HUDEP-2 (cell line): ENCODE data around the gene ITPA.
"Not testable (repeated sequence)": the region's sequence is repeated elsewhere in the genome, so short reads cannot be mapped to it uniquely, and the experiment has no call there.

Source experiments
- DNase-seq, 76 experiments: peaks; one replicate each; lab custom pipeline; 2025; ENCODE audit not compliant: unreplicated experiment in 76 of 76; lab: John Stamatoyannopoulos, UW

ITPA gene

DNA sequence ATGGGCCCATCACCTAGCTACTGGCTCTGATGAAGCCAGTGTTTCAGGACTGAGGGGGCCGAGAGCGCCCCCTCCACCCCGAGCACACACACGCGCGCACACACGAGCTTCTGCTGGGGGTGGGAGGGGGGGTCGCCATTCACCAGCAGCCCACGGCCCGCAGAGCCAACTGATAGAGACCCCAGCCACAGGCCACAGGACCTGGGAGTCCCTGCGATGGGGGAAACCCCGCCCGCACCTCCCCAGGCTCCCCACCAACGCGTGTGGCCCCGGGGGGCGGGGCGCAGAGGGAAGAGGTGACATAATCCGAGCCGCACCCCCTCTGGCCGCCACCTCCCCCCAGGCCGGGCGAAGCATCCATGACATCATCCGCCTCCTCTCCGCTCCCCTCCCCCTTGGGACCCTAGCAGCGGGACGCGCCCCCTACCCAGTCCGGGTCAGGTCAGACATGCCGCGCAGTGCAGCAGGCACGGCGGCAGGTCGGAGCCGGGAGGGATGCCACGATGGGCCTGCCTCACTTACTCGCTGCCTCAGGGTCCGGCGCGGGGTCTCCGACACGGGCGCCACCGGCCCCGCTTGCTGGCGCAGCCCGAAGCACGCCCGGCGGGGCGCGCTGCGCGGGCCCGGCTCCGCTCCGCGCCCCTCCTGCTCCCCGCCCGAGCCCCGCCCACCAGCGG is 36.2 kb upstream of the ITPA start, which contains the start of gene LZTS3:
TSS of gene LZTS3 (minus strand) at position 617 of the 677 bp plus-strand sequence. CDS start 6,386 bp downstream, outside the sequence.
- peak in 46 of 76 experiments; percentile 10 to 76 (median 37) for DNase-seq

DNA sequence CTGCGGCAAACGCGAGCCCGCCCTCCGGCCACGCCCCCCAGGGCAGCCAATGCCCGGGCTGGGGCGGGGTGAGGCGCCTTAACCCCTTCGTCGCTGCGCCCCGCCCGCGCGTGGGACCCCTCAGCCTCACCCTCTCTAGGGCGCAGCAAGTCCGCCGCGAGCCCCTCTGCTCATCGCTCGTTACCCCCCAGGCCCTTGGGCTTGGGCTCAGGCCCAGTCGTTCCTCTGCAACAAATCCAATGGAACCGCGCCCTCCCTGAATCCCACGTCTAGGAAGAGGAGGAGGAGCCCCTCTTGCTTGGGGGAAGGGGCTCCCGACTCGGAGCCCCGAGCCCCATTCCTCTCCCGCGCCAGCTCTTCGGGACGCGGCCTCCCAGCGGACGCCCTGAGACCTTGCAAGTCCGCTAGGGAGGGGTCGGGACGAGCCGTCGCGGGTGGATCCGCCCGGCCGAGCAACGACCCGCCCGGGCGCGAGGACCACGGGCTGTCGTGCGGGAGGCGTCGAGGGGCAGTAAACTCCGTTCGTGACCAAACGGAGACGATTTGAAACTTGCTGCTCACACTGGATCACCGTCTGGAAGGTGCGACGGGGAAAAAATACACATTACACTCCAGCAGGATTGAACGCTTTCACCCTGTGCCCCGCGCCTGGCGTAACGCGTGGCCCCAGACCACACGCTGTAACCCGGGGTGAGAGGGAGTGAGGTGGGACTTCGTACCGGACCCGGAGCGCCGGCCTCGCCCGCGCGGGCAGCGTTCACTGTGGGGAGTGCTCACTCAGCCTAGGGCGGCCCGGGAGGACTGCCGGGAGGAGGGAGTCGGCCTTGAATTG is 35.5 kb upstream of the ITPA start:
- DNase-seq, result peak in 69 of 76 experiments; percentile 14 to 92 (median 74)

DNA sequence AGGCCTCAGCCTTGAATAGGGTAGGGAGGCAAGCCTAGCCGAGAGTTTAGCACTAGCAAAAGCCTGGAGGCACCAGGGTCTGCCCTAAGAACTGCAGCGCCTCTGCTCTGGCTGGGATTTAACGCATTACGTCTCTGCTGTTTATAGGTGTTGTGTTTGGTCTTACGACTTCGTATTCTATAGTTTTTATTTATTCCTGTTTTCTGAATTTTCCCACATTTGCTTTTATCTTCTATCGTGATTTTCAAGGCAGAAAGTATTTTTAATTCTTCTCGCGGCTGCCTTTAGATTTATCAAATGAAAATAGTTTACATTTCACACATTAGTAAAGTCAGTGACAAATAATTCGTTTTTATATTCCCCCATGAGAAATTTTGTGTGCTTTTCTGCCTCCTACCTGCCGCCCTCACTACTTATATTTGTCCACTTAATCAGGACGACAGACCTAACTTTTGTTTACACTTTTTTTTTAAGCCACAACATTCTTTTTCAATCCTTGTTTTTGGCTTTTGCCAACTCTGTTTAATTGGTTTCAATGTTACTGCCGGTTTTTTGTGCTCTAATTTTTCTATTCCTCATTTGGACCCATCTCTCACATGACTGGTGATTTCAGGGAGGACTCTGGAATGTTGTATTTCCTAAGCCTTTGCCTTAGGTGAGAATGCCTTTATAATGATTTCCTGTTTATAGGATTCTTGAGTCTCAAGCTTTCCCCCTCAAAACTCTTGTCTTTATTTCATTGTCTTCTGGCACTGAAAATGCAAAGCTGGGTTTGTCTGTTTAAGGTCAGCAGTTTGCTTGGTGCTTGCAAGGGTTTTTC is 34.6 kb upstream of the ITPA start:
- DNase-seq, result peak in 9 of 76 experiments; percentile 13 to 52 (median 34)

DNA sequence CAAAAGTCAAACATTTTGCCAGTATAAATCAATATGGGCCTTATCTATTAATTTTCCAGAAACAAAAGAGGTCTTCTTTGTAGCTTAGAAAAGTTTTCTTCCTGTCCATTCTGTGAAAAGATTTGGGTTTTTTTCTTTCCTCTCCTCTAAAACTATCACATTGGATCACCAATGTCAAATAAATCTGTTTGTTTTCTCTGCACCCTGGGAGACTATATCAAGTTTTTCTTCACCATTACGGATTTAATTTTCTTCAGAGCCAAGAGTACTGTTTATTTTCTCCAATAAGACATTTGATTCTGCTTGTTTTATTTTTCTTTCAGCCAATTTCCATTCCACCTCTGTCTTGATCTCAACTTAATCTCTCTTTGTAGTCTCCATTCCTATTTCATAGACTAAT is 34.0 kb upstream of the ITPA start:
- no peak for DNase-seq

DNA sequence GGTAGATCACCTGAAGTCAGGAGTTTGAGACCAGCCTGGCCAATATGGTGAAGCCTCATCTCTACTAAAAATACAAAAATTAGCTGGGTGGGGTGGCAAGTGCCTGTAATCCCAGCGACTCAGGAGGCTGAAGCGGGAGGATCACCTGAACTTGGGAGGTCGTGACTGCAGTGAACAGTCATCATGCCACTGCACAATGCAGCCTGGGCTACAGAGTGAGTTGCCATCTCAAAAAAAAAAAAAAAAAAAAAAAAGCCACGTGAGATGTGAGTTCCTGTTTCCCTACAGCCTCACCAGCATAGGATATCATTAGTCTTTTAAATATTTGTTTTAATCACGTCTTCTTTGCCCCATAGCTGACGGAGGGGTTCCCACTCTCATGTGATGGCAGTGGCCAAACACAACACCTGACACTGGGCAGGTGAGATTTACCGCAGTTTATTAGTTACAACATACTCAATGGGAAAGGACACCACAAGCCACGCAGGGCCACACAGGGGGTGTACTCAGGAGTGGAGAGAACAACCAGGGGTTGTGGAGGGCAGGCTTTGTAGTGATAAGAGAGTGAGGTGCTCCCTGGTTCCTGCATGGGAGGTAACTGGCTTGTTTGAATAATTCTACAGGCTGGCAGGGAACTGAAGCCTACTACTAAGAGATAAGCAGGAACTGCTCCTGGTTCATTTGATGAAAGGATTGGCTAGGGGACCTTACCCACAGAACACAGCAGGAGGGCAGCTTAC is 31.4 kb upstream of the ITPA start:
- peak in 30 of 76 experiments; percentile 1 to 64 (median 24) for DNase-seq

DNA sequence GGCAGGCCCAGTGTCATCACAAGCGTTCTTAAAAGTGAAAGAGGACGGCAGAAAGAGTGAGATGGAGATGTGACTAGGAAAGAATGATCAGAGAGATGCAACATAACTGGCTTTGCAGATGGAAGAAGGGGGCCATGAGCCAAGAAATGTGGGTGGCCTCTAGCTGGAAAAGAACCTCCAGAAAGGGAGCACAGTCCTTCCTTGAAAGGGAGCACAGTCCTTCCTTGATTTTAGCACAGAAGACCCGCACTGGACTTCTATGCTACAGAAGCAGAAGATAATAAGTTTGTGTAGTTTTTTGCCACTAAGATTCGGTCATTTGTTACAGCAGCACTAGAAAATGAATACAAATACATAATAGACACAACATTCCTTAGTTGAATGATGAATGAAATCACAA is 29.0 kb upstream of the ITPA start:
- DNase-seq, result no peak

DNA sequence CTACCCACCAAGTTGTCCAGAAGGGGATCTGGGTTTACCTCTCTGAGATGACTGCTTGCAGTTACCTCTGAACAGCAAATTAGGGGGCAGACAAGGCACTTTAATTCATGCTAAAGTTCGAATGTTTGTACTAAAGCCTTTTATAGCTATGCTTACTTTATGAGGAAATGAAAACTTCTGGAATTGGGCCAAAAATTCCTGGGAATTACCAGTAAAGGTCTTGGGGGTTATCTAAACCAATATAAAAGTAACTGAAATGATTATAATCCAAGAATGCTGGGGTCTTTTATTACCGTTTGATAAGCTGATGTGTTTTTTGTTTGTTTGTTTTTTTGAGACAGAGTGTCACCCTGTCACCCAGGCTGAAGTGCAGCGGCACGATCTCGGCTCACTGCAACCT is 28.0 kb upstream of the ITPA start:
- no peak for DNase-seq

DNA sequence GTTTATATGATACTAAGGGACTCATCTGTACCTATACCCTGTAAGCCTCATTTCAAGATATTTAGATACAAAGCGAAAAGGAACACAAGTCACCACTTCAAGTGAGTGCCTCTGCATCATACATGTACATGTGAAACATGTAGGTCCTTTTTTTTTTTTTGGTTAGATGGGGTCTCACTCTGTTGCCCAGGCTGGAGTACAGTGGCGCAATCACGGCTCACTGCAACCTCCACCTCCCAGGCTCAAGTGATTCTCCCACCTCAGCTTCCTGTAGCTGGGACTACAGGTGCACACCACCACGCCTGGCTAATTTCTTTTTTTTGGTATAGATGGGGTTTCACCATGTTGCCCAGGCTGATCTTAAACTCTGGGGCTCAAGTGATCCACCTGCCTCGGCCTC is 26.9 kb upstream of the ITPA start:
- DNase-seq, result not testable (repeated sequence)

DNA sequence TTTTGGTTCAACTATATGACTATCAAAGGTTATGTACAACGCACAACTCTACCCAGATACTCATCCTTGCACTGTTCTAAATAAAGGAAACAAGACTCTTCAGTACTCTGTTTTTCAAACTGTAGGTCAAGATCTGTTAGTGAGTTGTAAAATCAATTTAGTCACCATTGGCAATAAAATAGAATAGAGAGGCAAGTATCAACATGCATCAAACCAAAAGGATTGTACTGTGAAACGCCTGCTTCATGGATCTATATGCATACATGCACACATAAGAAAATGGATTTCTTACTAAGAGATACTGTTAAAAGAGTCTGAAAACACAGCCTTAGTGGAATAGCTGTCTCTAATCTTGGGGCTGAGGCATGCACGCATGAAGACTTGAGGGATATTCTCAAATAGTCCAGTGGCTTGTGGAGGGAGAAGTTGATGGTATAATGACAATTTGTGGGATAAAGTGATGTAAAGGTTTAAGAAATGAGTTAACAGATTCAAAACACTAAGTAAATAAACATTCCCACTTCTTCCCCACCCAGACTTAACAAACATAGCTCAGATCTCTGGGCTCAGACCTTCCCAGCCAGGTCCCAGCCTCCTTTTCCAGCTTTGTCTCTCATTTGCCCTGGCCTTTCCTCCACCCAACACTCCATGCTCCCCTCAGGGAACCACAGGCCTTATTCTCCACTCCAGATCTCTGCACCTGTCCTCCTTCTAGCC is 25.2 kb upstream of the ITPA start:
- DNase-seq, result no peak

DNA sequence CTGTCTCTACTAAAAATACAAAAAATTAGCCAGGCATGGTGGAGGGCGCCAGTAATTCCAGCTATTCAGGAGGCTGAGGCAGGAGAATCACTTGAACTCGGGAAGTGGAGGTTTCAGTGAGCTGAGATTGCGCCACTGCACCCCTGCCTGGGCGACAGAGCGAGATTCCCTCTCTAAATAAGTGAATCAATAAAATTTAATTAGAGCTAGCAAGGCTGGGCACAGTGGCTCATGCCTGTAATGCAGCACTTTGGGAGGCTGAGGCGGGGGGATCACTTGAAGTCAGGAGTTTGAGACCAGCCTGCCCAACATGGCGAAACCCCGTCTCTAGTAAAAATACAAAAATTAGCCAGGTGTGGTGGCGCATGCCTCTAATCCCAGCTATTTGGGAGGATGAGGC is 21.4 kb upstream of the ITPA start:
- DNase-seq, result not testable (repeated sequence)

DNA sequence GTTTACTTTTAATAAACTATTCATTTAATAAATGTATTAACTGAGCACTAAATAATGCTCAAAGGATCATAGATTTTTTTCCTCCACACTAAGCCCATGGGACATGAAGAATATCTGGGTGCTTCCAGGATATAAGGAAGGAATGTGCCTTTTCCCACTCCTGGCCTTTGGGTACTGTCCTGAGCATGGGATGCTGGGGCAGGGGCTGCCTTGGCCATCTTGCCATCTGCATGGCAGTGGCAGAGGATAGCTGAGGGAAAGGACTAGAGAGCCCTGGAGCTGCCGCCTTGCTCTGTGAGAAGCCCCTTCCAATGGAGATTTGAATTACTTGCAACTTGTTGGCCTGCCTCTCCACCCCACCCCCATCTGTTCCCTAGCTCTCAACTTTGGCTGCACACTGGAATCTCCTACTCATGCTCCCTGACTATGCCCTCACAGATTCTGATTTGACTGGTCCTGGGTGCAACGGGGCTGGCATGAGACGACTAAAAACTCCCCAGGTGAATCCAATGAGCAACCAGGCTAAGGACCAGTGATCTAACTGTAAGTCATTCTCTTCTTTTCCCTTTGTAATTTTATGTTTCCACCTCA is 20.4 kb upstream of the ITPA start:
- DNase-seq, result no peak

DNA sequence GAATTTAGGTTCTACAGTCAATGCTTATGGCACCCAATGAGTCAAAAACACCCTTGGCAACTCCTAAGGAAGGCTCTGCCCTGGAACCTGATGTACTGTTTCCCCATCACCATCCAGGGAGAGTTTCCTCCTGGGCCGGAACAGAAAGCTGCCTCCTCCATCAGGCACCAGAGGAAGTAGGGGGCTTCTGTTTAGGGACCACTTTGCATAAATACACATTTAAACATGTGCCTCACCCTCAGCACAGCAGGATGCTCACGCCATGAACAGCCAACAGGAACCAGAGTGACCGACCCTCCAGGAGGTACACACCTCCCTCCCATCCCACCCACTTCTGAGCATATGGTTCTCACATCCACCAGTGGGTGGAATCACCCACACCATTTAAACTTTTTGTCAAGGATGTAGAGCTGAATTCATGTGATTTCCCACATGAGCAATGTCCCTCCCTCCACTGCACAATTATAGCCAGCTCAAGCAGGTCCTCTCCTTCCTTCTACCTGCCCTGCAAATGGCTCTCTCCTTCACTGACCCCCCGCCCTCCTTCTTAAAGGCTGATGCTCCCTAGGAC is 19.7 kb upstream of the ITPA start:
- no peak for DNase-seq

DNA sequence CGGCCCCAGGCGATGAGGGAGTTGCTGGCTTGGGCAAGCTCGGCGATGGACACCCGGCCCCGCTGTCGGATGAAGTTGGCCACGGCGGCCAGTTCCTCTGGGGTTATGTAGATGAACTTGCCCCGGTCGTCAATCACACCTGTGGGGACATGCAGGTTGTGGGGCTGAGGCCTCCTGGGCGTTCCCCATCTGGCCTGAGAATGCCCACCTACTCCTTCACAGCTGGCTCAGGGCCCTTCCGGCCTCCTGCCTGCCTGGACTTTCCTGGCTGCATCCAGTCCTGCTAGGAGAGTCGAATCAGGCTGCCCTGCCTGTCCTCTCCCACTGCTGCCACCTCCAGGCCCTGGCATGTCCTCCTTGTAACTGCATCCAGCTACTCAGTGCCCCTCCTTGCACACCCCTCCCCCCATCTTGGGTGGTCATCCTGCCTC is 18.6 kb upstream of the ITPA start:
- DNase-seq, result no peak

DNA sequence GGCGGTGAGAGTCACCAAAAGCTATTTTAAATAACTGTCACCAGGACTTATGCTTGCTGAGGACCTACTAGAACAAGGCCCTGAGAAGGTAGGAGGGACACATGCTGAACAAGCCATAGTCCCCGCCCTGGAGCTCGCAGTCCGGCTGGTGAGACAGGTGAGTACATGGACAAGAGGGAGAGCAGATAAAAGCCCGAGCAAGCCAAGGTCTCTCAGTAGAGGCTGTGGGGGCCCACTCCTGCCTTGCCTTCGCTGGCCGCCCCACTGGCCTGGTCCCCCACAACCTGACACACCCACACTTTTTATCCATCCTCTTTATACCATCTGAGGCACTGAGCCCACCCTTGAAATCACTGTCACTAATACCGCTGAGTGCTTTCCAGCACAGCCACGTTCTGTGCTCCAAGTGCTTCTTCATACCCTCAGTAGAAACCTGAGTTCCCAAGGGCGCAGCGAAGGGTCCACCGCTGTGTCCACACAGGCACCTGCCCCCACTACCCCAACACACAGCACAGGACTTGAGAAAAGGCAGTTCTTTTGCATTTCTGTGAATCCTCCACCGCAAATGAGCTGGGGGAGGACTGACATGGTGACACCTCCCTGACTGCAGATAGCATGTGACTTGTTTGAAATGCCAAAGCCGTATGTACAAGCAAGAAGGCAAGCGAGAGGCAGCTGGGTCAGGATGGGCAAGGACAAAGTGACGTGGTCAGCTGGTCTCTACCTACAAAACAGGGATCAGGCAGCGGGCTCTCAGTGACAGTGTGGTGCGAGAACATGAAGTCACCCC is 16.9 kb upstream of the ITPA start:
- DNase-seq, result no peak

DNA sequence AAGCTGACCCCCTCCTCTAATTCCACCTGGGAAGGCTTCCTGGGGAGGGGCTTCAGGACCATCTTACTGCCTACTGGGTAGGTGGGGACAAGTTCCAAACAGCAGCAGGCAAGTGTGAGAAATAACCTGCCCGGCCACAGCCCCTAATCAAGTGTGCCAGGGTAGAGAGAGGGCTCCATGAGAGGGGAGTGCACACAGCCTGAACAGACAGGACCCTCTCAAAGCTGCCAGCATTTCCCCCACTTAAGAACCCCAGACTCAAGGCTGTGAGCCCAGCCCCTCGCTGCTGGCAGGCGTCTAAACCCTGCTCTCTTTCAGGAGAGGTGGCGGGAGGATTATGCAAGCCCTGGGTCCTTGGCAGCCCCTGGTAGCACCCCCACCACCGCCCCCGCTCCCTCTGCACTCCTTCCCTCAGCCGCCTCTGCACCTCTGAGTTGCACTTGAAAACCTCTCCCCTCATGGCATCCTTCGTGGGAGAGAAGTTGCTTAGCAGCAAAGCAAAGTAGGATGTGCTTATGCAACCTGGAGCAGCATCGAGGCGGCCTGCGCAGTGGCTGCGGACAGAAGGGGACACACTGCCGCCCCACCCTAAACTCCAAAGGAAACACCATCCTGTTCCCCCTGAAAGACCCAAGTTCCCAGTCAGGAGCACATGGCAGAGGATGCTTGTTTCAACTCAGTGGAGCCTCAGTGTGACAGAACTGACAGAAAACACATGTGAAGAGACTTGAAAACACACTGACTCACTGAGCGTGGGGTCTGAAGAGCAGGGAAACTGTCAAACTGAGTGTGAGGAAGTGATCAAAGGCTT is 15.3 kb upstream of the ITPA start:
- DNase-seq, result no peak

DNA sequence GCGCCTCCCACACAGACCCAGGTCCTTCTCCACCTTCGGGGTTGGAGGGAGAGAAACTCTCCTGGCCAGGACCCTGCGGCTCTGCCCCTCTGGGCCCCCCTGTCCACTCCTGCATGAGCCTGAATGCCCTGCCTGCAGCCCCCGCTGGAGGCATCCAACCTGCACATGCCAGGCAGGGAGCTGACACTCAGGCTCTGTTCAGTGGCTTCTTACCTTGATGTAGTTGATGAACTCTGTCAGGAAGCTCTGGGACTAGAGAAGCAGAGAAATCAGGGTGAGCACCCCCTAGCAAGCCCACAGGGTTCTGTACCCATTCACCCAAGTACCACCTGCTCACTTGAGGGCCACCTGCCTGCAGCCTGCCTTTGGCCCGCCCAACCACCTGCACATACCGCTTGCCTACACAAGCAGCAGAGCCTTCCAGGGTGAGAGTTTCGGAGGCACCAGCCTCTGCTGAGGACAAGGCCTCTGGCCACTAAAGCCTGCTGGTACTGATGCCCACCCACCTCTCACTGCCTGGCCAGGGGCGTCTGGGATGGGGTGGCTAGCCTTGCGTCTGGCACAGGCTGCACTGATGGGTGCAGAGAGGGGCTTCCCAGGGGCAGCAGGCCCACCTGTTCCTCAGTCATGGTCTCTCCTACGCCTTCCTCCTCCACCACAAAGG is 14.5 kb upstream of the ITPA start:
- DNase-seq, result no peak
